K562 (cell line): ENCODE data around the gene B9D2. TPM values are rescaled to one million over a fixed set of nuclear protein-coding genes. Genes with fewer than 3 reads are reported as not detected.

Source experiments
- ARNT ChIP-seq, 2 experiments: fragments of 450-650 bp; IDR thresholded peaks; 2 replicates each; pipeline ENCODE4 v1.6.1; 2016; ENCODE audit warnings: mild to moderate bottlenecking in 1 of 2
- BMI1 ChIP-seq: fragments of 150-350 bp; IDR thresholded peaks from 2 replicates; pipeline ENCODE4 v1.6.1; 2014; ENCODE audit warnings: low read length
- CBX5 ChIP-seq: IDR thresholded peaks from 2 replicates; pipeline ENCODE4 v1.6.1; 2014; ENCODE audit warnings: low read depth, borderline replicate concordance
- CHD1 ChIP-seq: fragments of 200-600 bp; sonication (generic); IDR thresholded peaks from one replicate; pipeline ENCODE4 v1.6.1; 2012; ENCODE audit warnings: mild to moderate bottlenecking, moderate library complexity, low read length, inconsistent platforms
- ETV5 ChIP-seq: sonication (generic); formaldehyde crosslinking; IDR thresholded peaks from 2 replicates; pipeline ENCODE4 v1.4.0; 2020; ENCODE audit warnings: low read depth, mild to moderate bottlenecking, missing genetic modification reagents
- HCFC1 ChIP-seq: IDR thresholded peaks from 2 replicates; pipeline ENCODE4 v1.6.1; 2012; ENCODE audit warnings: low read depth, low read length, improper control_type of control experiment
- KDM4B ChIP-seq, 2 experiments: fragments of 450-650 bp in 1 of 2; sonication (generic) in 1 of 2; IDR thresholded peaks; 2 replicates each; pipeline ENCODE4 v1.6.1; 2016 to 2017; ENCODE audit warnings: borderline replicate concordance in 2 of 2, antibody characterized with exemption in 1 of 2, low read depth in 1 of 2, mild to moderate bottlenecking in 1 of 2
- KLF13 ChIP-seq: fragments of 450-650 bp; IDR thresholded peaks from 2 replicates; pipeline ENCODE4 v1.6.1; 2016; ENCODE audit warnings: missing genetic modification characterization, low read depth, mild to moderate bottlenecking, missing compliant biosample characterization, moderate library complexity, borderline replicate concordance
- KLF6 ChIP-seq: fragments of 250-450 bp; sonication (Bioruptor Pico); IDR thresholded peaks from 2 replicates; pipeline ENCODE4 v1.4.0; 2020; ENCODE audit warnings: mild to moderate bottlenecking, moderate library complexity, borderline replicate concordance
- MLX ChIP-seq, 2 experiments: fragments of 450-650 bp in 1 of 2; sonication (generic) in 1 of 2; formaldehyde crosslinking; conservative IDR thresholded peaks; 2 replicates each; pipeline versions ENCODE4 v1.4.0 to v1.8.1; 2020 to 2022; ENCODE audit warnings: mild to moderate bottlenecking in 1 of 2, missing genetic modification reagents in 1 of 2
- NONO ChIP-seq, 2 experiments: fragments of 200-400 bp in 1 of 2; fragments of 450-650 bp in 1 of 2; formaldehyde crosslinking in 1 of 2; IDR thresholded peaks; 2 replicates each; pipeline ENCODE4 v1.6.1; 2017; ENCODE audit warnings: low read depth in 2 of 2, mild to moderate bottlenecking in 2 of 2, moderate library complexity in 2 of 2, low read length in 1 of 2
- NR2C2 ChIP-seq, 2 experiments: fragments of 200-800 bp in 1 of 2; sonication (Bioruptor generic) in 1 of 2; sonication (generic) in 1 of 2; formaldehyde crosslinking in 1 of 2; IDR thresholded peaks; 2 replicates each; pipeline versions ENCODE4 v1.6.1 to v1.8.0; 2016 to 2022; ENCODE audit warnings: mild to moderate bottlenecking in 1 of 2, missing compliant biosample characterization in 1 of 2, missing genetic modification characterization in 1 of 2, missing genetic modification reagents in 1 of 2
- NR2F6 ChIP-seq: fragments of 450-650 bp; formaldehyde crosslinking; IDR thresholded peaks from 2 replicates; pipeline ENCODE4 v1.4.0; 2020; ENCODE audit warnings: mild to moderate bottlenecking
- NUFIP1 ChIP-seq: fragments of 450-650 bp; IDR thresholded peaks from 2 replicates; pipeline ENCODE4 v1.6.1; 2018; ENCODE audit not compliant: partially characterized antibody
- SPI1 ChIP-seq: IDR thresholded peaks from 2 replicates; pipeline ENCODE4 v1.6.1; 2011; ENCODE audit warnings: low read depth, low read length, control low read depth, borderline replicate concordance
- TAL1 ChIP-seq: fragments of 450-650 bp; IDR thresholded peaks from 2 replicates; pipeline ENCODE4 v1.6.1; 2016; ENCODE audit warnings: mild to moderate bottlenecking
- ZBTB5 ChIP-seq: fragments of 450-650 bp; IDR thresholded peaks from 2 replicates; pipeline ENCODE4 v1.6.1; 2017; ENCODE audit warnings: antibody characterized with exemption
- ZC3H11A ChIP-seq: IDR thresholded peaks from 2 replicates; pipeline ENCODE4 v1.6.1; 2012; ENCODE audit warnings: low read depth, low read length, improper control_type of control experiment
- ZNF507 ChIP-seq: conservative IDR thresholded peaks from 2 replicates; pipeline ENCODE4 v1.6.1; 2017; ENCODE audit warnings: missing genetic modification characterization, missing compliant biosample characterization
- ZNF609 ChIP-seq: sonication (generic); formaldehyde crosslinking; IDR thresholded peaks from 2 replicates; pipeline ENCODE4 v1.8.1; 2023; ENCODE audit warnings: missing genetic modification reagents, mild to moderate bottlenecking, borderline replicate concordance
- polyA plus RNA-seq, 8 experiments: library from polyadenylated mRNA; depleted of rRNA in 4 of 8; stranded (reverse) in 5 of 8; unstranded in 3 of 8; fragments of >200 nt; fragmentation: Nextera tagmentation in 2 of 8; fragmentation: Illumina TruSeq in 1 of 8; extraction: Ambion mirVana in 2 of 8; extraction: Trizol in 1 of 8; gene quantifications; 2 replicates each; pipeline versions ENCODE4 v1.2.1 to v1.2.3, GENCODE V29; 2011 to 2014; ENCODE audit warnings: inconsistent platforms in 1 of 8, missing spikeins in 1 of 8
- total RNA-seq, 7 experiments: library from RNA; depleted of rRNA in 6 of 7; stranded (reverse); fragments of >200 nt in 6 of 7; fragmentation: Illumina TruSeq in 2 of 7; extraction: Trizol in 2 of 7; gene quantifications; 2 replicates each; pipeline versions ENCODE4 v1.2.1 to v1.2.3, GENCODE V29; 2011 to 2021; ENCODE audit warnings: low replicate concordance in 1 of 7

B9D2 gene
- total and polyA plus RNA-seq, 9 of the 15 experiments (the other 6 are each of a cell fraction or from before 2014, with no cell fraction given): 0.83 to 6.9 (median 2.8) TPM

DNA sequence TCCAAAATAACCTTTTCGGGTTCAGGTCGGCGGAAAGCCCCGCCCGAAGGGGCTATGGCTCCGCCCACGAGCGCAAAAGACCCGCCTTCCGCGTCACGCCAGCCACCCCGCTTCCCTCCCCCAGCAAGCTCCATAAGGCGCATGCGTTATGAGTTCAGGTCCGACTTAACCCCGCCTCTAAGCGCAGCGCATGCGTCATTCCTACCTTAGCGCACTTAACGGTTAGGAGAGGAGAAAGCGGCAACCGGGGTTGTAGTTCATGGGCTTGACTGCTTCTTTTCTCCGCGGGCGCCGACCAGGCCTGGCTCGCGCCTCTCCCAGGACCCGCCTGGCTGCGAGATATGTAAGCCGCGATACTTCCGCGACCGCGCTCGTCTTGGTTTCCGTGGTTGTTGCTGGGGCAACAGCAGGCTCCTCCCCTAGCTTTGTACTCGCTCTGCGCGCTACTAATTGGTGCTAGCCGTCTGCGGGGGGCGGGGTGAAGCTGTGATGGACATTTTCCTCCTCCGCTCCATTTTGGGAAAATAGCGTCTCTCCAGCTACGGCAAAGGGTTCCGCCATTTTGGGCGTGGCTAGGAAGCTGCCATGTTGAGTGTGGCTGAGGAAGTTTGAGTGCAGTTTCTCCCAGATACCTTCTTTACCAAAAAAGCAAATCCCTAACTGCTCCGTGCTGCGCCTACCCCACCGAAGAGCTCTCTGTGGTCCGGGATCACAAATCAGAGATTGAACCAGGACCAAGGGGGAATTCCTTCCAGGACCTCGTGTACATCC is at the start of gene B9D2 (continued):
- TF ChIP-seq KLF13 (no peak), HCFC1 (peak; percentile 87), NUFIP1 (no peak), ETV5 (0 out of 2 replicates have a peak, but pooled peaks have one; percentile 3), ZC3H11A (0 out of 2 replicates have a peak, but pooled peaks have one; percentile 34), ZNF507 (tag) (no peak), ZNF609 (no peak), ARNT (IDR thresholded peaks at IDR 0.05) (no peak; a peak in 1 of 4 replicates), NR2C2 (CRISPR knock-in tag; IDR thresholded peaks at IDR 0.05) (no peak), NR2C2 (tag; IDR thresholded peaks at IDR 0.05) (peak; percentile 83), BMI1 (peak; percentile 79), TAL1 (no peak), CBX5 (no peak), ZBTB5 (peak; percentile 86), NR2F6 (CRISPR knock-in tag) (peak; percentile 29; the same call in 1 of the 2 replicates), NONO (IDR thresholded peaks at IDR 0.05; ENCODE audit: low read depth in 2 of 2, low read length in 1 of 2) (no peak), MLX (CRISPR knock-in tag; conservative IDR thresholded peaks at IDR 0.05) (peak in 1 of 2 experiments; percentile 91; a peak in 1 of 4 replicates), CHD1 (peak; percentile 49), KLF6 (0 out of 2 replicates have a peak, but pooled peaks have one; percentile 25), KDM4B (IDR thresholded peaks at IDR 0.05; ENCODE audit: borderline replicate concordance in 2 of 2, low read depth in 1 of 2) (no peak), SPI1 (peak; percentile 33; the same call in 1 of the 2 replicates)
